Mammary epithelial cell (primary cell): Measurements from ENCODE around the gene OR1D2.
A peak's percentile ranks its signal among the peaks of the same experiment; 100 is the strongest.

ENCODE experiments used
- EZH2 ChIP-seq: IDR thresholded peaks from 2 replicates; pipeline ENCODE4 v1.6.1; 2012; ENCODE audit warnings: low read length, inconsistent platforms, borderline replicate concordance
- TF ChIP-seq, protein P1 (sequence below), 2 donors: IDR thresholded peaks in 1 of 2; conservative IDR thresholded peaks in 1 of 2; 2 replicates each; pipeline ENCODE4 v1.5.1; 2011 to 2012; ENCODE audit warnings: inconsistent platforms in 2 of 2, low read length in 2 of 2, mild to moderate bottlenecking in 2 of 2, control low read depth in 1 of 2, low read depth in 1 of 2; ENCODE audit not compliant: insufficient read depth in 1 of 2; ENCODE audit errors: extremely low read depth in 1 of 2

DNA sequence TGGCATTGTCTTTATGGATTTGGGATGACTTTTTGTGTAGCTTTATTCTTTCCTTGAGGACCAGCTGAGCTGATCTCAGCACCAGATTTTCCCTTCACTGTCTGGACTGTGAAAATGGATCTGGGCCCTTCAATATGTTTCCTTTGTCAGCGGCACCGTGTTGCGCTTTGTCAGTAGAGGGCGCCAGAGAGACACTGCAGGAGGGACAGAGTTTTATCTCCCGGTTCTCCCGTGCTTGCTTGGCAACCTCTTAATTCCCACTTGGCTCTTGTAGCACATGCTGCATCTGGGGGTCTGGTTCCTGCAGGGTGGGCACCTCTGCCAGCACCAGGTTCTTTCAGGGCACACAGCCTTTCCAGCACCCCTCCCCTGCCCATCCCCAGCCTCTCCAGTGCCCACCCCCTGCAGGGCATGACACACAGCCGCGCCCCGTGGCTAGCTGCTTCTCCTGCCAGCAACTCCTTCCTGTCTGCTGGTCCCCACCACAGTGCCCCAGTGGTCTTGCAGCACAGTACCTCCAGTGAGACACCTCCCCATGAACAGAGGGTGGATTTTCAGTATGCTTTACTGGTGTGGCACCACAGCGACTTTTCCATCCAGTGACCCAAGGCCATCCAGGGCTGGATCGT, 60.4 kb downstream of the OR1D2 start:
- TF ChIP-seq, protein P1, sequence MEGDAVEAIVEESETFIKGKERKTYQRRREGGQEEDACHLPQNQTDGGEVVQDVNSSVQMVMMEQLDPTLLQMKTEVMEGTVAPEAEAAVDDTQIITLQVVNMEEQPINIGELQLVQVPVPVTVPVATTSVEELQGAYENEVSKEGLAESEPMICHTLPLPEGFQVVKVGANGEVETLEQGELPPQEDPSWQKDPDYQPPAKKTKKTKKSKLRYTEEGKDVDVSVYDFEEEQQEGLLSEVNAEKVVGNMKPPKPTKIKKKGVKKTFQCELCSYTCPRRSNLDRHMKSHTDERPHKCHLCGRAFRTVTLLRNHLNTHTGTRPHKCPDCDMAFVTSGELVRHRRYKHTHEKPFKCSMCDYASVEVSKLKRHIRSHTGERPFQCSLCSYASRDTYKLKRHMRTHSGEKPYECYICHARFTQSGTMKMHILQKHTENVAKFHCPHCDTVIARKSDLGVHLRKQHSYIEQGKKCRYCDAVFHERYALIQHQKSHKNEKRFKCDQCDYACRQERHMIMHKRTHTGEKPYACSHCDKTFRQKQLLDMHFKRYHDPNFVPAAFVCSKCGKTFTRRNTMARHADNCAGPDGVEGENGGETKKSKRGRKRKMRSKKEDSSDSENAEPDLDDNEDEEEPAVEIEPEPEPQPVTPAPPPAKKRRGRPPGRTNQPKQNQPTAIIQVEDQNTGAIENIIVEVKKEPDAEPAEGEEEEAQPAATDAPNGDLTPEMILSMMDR (conservative IDR thresholded peaks at IDR 0.05 in 1 of 2, IDR thresholded peaks at IDR 0.05 in 1 of 2; ENCODE audit: extremely low read depth in 1 of 2, insufficient read depth in 1 of 2, low read depth in 1 of 2, low read length in 2 of 2), result peak; percentile 25 to 33
- no peak for TF ChIP-seq EZH2
